Midbrain (tissue), 1 donor: Measurements from ENCODE around the gene ENOX1.

Experiments
- DNase-seq: peaks from one replicate; lab custom pipeline; 2025; lab: John Stamatoyannopoulos, UW

Gene ENOX1

DNA sequence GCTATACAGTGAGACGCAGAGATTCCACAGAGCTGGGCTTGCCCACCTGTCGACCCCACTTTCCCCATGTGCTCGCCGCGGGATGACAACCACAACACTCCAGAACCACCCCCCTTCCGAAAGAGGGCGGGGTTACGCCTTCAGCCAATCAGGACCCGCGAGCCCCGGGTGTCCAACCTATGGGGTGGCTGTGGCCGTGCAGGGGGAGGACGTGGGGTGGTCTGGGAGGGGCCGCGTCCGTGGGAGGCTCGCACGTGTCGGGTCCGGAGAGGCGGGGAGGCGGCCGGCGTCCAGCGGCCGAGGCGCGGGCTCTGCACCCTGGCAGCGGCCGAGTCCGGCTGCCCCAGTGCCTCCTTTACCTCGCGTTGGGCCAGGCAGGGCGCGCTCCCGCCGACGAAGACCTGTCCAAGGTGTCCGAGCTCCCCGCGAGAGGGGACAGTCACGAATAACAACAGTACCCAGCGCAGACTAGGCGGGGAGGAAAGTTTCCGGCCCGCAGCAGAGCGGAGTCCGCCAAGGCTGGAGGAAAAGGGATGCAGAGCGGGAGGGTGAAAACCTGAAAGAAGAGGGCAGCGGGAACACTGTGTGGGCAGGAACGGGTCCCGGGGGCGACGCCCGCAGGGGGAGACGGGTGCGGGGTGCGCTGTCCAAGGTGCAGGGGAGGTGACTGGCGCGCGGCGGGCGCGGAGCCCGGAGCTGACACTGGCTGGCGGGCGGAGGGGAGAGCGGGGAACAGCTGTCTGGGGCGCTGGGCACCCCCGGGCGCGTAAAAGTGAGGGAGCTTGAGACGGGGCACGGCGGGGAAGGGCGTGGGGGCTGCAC is 911 bp downstream of the ENOX1 start:
- peak; percentile 90 for DNase-seq

DNA sequence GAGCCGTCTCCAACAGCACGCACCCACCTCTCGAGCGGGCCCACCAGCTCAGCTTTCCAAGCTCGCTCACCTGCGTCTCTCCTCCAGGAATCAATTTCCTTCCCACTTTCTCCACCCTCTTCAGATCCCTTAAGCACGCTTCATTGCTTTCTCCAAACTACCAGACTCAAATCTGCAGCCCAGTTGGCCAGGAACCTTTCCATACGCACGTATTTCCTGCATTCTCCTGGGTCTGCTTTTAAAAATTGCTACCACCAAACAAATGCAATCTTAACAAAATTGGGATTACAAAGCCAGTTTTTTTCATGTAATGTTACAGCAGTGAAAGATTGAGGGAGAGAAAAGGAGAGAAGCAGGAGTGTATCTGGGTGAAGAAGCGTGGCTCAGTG is 1.5 kb downstream of the ENOX1 start:
- no peak for DNase-seq

DNA sequence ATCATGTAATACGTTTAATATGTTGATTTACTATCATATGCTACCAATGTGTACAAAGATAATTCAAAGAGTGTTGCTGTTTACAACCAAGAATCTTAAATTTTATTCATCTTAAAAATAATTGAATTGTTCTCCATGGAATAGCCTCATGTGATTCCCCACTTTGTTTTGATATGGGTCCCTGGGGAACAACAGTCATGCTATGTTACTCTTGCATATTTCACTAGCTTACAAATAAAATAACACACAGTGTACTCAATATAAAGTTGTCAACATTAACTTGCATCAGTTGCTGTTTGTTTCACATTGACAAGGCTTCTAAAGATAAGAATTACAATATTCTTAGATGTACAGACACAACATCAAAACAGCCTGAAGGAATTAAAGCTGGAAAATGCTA is 2.3 kb downstream of the ENOX1 start:
- DNase-seq: no peak

DNA sequence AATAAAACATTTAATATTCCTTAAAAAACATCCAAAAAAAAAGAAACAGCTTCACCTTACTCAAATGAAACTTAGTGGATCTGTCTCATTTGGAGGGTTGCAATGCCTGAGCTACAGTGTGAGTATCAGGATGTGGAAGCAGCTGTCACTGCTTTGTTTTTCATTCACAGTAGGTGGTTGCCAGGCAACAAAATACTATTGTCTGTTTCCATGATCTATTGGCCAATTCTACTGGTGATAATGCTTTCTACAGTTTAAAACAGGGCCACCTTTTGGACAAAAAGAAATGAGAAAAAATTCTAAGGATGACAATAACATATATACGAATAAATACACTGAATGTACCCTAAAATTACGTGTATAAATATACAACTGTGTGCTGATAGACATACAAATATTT is 3.0 kb downstream of the ENOX1 start:
- no peak for DNase-seq

DNA sequence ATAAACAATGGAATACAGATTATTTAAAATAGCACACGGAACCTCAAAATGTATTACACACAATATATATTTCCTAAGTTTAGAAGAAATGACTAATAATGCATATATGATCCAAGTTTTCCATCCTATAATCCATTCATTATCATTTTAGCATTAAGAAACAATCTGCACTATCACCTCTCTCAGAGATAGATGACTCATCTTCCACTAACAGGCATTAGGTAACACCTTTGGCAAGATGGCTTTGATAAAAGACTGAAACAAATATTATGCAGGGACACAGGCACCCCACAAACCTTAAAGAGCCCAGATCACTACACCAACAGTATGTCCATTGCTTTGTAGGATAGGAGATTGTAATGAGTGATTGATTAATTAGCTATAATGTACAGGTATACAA is 4.1 kb downstream of the ENOX1 start:
- no peak for DNase-seq

DNA sequence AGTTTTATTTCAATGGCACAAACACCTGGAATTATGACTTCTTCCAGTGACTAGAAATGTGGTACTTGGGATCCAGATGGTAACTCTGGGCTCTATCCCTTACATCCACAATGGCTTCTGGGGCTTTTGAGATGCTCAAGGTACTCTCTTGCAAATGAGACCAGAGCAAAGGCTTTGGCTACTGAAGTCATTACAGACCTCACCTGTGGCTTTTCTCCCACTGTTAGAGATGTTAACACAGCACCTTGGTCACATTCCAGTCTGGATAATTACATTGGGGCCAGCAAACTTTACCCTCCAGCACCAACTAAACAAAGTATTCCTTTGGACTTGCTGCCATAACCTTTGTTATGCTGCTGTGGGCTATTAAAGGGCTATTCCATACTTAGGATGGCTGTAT is 6.1 kb downstream of the ENOX1 start:
- DNase-seq: no peak

DNA sequence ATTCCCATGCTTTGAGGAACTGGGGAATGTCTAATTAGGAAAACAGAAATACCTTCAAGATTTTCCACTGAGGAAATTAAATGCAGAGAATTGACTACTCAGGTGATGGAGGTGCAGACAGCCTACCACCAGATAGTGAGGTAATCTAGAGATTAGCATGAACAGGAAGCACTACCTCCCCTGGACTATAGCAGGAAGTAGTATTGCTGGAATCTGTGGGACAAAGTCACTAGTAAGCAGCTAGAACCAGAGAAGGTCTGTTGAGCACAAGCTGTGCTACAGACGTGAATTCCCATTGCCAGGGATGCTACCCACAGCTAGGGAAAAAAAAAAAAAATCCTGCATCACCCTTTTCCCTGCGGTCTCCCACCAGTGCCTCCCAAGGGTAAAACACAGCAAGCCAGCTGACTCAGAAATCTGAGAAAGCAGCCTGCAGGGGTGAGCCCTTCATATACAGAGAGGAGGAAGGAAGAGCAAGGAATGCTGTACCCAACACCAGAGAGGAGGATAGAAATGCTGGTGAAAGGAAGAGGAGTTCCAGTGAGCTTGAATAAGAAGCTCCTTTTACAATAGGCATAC is 10.2 kb downstream of the ENOX1 start:
- DNase-seq: no peak

DNA sequence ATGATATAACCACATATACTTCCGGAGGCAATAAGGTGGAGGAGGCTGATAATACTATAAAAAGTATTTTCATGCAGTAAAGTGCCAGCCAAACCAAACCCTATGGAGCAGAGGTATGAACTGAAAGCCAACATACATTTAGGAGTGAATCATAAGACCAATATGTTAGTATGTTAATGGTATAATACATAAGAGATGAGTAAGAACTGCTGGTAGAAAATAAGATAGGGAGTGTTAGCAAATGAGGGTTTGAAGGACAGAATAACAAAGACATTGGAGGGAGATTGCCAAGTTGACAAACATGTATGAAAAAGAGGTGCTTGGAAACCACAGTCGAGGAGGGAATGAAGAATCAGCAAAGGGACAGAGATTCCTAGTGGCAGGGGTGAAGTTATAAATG is 10.8 kb downstream of the ENOX1 start:
- no peak for DNase-seq

DNA sequence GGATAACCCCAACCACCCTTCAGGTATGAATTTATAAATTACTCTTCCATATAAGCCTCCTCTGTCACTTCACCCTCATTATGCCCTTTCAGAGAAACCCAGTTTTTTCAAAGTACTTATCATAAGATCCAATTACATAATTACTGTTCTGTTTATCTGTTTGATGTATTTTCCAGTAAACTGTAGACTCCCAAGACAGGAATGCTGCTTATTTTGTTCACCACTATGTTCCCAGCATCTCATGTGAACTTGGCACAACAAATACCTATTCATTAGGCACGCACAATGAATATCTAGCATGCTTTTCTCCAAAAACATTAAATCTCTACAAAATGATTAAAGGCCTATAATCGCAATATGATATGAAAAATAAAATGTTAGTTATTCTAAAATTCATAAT is 13.2 kb downstream of the ENOX1 start:
- DNase-seq: no peak

DNA sequence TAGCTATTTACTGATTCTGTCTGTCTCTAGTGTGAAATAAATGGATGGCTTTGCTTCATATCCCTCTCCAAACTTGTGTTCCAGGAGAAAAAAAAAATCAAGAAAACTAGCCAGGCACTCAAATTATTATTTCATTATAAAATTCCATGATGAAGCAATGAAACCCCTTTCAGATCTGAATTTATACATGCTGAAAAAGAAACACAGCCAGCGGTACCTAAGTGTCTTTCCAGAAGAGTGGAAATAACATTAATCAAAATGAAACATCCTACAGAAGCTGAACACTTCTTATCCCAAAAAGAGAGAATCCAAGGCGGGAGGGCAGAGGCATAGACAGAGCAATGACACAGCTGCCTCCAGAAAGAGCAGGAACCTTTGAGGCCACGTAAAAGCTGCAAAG is 15.9 kb downstream of the ENOX1 start:
- no peak for DNase-seq

DNA sequence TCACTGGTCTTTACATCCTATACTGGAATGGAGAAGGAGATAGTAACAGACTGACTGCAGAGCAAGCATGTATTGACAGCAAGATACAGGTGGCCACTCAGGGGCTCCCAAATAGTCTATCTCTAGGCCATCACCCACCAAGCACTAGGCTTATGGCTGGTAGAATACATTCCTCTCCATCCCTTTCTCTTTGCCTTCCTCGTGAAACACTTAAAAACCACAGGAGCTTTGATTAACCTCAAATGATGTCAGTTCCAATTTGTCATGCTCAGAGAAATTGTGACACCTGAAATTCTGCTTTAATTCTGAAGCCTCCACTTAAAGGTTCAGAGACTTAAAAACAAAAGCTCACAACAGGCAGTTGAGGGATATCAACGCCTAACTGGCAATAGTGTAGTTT is 17.2 kb downstream of the ENOX1 start:
- no peak for DNase-seq

DNA sequence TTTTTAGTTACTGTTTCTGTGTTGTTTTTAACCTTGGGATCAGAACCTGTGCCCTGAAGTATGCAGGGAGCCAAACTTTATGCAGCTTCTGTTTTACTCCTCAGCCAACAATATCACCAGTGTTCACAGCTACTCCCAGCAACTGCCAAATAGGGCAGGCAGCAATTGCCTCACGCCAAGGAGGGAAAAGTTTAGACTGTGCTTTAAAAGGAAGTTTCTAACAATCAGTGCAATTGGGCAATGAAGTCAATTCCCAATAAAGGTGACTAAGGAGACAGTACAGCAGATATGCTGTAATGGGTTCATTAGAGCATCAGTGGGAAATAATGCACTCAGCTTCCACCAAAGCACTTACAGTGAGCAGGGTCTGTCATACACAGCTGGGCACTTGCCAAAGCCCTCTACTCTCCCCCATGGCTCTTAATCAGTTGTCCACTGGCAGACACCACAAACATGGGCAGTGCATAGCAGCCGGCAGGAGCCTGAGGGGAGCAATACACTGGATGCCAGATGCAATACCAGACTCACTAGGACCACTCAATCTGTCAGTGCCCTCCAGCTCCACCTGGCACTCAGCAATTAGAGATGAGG is 19.3 kb downstream of the ENOX1 start:
- peak; percentile 41 for DNase-seq

DNA sequence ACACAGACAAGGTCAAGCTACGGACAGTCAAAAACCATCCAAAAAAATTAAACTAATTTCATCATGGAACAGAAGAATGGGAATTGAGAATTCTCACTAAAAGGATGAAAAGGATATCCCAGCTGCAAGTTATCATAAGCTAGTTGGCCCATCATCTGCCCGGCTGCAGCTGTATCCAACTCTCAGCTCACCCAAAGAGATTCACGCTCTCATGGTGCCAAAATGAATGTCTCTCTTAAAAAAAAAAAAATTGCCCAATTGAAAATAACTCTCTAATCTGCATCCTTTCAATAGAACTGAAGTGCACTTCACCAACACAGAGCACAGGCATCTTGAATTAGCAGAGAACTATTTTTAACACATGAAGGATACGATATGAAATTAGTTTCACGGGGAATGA is 20.0 kb downstream of the ENOX1 start:
- DNase-seq: no peak

DNA sequence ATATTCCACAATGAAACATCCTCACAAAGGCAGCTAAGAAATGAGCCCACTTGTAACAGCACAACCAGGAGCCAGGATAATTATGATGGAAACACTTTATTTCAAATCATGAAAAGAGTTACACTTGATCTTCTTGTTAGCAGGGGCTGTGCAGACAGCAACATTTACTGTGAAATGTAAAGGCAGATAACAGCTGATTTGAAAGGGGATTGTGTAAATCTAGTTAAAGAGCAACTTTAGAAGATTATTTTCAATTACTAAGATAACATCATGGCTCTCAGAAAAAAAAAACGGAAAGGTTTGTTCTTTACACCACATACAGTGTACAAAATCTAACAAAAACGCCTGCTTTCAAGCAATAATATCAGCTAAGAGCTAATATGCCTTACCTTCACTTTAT is 22.4 kb downstream of the ENOX1 start:
- no peak for DNase-seq

DNA sequence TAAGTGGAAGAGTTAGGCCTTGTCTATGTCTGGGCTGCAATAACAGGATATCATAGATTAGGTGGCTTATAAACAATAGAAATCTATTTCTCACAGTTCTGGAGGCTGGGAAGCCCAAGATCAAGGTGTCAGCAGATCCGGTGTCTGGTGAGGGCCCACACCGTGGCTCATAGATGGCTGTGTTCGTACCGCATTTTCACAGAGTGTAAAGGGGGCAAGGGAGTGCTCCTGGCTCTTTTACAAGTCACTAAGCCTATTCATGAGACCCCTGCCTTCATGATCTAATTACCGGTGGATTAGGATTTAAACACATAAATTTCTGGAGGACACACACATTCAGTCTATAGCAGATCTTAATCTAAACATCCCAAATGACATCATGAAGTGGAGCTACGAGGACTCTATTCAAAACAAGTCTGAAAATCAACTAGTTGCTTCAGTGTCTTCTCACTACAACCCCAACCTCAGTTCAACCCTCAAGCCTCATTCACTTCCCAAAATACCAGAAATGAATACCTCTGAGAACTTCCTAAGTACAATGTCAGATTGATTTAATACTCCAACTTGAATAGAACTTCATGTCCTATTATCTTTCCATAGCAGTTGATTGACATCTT is 23.5 kb downstream of the ENOX1 start:
- DNase-seq: no peak

DNA sequence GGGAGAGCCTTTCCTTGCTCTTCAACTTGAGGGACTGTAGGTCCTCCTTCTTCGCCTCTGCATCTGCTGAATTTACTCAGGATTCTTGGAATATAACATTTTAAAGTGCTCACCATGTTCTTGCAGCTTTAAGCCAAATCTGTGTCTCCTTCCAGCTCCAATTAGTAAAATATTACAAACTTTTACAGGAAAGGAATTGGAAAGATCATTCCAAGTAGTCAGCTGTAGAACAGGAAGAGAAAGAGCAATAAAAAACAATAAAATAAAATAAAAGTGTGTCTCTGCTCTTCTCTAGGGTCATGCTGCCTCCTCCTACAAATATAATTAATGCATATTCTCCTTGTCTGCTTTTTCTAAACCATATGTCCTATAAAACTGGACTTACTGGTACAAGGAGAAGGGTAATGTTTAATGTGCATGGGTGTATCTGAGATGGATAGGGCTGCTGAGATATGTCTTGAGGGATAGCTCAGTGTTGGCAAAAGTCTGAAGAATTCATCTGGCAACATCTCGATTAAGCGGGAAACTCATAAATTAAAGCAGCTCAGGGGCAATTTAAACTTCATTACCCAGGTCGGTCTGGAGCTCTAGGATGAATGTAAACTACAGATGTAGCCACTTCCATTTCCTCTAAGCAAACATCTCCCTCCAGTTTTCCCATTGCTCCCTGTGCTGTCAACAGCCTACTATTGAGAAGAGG is 25.0 kb downstream of the ENOX1 start:
- DNase-seq: no peak

DNA sequence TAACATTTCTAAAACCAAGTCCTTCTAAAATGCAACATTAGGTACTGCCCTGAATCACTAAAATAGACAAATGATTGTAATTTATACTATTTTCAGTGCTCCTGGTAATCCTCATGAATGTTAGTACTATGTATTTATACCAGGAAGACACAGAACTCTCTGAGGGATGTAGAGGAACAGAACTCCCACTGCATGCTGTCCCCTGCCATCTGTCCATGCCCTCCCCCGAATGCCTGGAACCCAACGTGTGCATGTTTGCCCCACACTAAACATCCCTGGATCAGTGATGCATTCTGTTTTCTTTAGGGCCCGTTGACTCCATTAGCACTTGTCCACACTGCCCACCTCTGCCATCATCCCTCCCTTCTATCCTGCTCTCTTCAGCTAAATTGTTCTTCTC is 26.5 kb downstream of the ENOX1 start:
- DNase-seq: no peak

DNA sequence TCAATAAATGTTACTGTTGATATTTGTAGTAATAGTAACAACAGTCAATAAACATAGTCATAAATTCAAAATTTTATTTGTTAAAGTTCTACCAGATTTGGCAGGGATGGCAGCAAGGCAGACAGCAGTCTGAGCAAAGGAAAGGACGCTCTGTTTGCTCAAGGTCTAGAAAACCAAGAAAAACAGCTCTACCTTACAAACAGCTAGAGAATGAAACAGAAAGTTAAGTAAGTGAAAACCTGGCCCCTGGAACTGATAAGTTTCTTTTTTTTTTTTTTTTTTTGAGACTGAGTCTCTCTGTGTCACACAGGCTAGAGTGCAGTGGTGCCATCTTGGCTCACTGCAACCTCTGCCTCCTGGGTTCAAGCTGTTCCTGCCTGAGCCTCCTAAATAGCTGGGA is 27.9 kb downstream of the ENOX1 start:
- no peak for DNase-seq

DNA sequence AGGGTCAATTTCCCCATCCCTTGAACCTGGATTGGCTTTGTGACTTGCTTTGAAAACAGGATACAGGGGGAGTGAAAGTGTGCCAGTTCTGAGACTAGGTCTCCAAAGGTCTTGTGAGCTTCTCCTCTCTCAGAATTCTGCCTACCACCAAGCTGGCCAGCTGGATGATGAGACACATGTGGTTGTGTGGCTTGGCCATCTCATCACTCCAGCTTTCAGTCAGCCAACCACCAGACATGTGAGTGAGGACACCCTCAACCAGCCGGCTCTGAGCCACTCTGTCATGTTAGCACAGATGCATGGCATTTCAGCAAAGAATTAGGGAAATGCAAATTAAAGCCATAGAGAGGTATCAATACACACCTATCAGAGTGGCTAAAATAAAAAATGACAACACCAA is 29.5 kb downstream of the ENOX1 start:
- no peak for DNase-seq

DNA sequence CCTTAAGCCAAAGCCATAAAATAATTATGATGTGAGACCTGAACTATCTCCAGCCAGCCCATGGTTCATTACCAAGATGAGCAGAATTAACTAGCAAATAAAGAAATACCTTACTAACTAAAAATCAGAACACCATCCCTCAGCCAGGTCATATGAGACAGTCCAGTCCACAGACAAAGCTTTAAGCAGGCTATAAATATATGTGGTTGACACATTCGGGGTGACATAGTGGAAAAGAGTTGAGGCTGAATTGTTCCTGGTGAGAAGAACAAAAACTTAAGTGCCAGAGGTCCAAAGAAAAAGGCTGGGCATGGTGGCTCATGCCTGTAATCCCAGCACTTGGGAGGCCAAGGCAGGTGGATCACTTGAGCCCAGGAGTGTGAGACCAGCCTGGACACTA is 30.9 kb downstream of the ENOX1 start:
- no peak for DNase-seq

DNA sequence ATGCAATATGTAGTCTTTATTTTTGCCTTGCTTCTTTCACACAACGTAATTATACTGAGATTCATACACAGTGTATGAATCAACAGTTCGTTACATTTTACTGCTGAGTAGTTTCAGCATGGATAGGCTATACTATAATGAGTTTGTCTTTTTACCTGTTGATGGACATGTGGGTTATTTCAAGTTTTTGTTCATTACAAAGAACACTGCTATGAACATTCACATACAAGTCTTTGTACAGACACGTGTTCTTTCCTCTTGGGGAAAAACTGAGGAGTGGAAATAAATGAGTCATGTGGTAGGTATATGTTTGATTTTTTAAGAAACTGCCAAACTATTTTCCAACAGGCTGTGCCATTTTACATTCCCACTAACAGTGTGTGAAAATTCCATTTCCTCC is 35.1 kb downstream of the ENOX1 start:
- DNase-seq: no peak

DNA sequence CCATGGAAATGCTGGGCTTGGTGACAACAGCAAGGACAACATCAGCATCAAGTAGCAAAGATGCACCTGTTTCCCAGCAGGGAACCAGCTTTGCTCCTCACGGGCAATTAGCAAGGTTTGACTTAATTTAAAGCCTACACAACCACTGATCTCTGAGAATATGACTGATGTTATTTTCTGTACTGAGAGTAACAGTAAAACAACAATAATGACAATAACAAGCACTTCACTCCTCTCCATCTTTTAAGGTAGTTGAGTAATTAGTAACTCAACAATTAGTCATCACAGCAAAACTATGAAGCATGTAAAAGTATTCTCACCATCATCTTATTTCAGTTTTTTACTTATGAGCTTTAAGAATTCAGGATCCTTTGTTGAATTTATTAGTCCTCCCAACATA is 37.3 kb downstream of the ENOX1 start:
- no peak for DNase-seq
